NCI-H345 (cell line): Measurements from ENCODE around the gene PDE8A.

Experiments used
- DNase-seq: peaks from one replicate; lab custom pipeline; 2025; lab: John Stamatoyannopoulos, UW

Gene PDE8A

DNA sequence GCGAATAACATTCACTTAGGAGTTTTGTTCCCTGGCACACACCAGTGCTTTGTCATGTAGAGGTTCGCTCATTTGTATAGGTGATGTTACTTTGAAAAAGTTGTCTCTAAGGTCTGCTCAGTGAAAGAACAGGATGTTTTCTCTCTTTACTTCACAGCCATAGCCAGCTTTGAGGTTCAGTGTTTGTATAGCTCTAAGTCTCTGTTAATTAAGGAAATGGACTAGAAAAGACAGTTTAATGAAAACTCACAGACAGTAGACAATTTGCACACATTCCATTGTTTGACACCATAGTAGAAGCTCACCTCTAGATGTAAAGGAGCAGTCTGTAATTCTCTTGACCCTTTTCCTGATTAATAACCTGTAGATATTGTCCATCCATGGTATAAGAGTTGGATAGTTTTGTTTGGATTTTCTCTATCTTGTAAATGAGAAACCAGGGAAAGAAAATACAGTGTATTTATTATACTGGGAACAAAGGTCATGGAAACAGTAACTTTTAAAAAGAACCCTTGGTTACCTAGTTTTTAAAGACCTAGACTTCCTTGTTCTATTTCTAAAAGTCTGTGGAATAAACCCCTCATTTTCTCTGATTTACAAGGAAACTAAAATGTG is 50.4 kb downstream of the PDE8A start:
- no peak for DNase-seq

DNA sequence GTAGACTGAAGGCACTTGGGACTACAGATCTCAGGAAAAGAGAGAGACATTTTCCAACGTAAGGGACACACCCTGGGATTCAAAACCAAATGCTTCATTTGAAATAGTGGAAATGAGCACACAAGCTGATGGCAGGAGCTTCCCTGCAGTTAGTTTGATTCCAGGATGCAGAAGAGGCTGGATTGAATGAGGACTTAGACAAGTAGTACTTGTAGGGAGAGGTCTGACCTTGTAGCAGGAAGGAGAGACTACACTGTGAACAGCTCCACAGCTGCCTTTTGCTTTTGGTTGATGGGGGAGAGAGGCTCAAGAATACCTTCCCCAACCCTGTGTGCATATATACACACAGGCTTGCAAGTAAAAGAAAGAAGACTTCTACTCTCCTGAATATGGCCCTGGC is 51.5 kb downstream of the PDE8A start:
- no peak for DNase-seq

DNA sequence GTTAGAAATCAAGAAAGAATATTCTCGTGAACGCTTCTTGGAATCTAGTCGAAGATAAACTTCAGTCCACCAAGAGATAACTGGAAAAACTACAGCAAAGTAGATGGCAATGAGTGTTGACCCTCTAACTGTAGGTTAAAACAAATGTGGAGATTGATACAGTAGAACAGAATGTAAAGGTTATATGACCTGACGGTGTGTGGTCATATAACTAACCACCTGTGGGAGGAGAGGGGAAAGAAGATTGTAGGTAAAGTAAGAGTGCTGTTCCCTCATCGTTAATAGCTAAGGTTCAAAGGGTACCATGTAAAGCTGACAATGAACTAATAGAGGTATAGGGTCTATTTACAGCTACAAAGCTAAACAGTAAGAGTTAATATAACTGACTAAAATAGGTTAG is 52.6 kb downstream of the PDE8A start:
- no peak for DNase-seq

DNA sequence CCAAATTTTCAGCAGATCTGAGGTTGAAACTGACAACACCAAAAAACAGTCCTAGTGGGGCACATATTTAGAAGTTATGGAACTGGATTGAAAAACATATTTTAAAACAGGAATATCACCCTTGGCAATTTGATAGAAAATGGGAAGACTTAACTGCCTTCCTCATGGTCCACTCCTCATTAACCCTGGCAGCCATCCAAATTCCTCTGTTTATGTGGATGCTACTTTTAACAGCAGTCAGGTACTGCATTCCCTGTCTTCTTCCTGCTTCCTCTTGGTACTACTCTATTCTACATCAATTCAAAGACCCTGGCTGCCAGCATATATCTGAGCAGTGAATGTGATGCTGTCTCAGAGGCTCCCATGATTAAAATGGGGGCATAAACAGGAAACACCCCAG is 54.3 kb downstream of the PDE8A start:
- DNase-seq = no peak

DNA sequence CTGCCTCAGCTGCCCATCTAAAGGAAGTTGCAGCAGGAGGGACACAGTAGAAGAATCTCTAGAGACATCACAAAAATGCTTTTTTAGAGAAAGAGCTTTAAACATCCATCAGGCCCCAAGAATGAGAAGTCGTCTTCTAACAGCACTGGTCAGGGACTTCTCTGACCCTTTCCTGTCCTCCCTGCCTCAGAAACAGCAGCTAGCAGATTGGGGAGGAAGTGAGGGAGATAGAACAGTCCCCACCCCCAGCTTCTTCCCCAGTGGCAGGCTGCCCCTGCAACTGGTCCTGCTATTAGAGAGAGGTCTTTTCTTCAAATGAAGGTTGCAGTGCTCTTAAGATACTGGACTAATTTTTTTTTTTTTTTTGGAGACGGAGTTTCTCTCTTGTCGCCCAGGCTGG is 55.1 kb downstream of the PDE8A start:
- DNase-seq = no peak

DNA sequence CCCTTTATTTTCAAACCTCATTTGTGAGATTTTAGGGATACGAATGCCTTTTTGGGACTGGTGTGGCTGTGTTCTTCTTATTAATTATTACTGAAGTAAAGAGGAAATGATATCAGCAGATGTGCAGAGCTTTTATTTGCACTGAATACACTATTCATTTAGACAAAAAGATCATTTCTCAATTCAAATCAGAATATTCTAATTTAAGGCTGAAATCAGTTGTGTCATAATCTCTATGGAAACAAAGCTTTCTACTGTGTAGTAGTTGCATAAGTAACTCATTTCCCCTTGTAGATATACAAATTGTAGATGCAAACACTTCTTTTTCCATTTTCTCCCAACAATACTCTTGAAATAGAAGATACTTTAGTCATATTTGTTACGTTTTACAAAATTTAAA is 56.0 kb downstream of the PDE8A start:
- no peak for DNase-seq

DNA sequence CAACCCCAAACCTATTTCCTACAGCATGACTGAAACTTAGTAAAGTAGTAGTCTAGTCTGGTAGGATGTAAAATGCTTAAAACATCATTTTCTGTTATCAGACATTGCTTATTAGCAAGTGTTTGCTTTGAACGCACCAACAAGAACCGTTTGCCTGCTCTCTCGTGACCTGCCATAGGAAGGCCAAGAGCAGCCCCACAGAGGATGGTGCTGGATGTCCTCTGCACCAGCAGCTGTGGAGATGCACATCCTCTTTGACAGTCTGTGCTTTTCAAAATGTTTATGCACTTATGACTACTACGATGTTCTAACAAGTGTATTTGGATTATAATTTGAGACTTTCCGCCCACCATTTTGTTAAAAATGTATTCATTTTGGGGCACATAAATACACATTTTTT is 59.6 kb downstream of the PDE8A start:
- DNase-seq = no peak

DNA sequence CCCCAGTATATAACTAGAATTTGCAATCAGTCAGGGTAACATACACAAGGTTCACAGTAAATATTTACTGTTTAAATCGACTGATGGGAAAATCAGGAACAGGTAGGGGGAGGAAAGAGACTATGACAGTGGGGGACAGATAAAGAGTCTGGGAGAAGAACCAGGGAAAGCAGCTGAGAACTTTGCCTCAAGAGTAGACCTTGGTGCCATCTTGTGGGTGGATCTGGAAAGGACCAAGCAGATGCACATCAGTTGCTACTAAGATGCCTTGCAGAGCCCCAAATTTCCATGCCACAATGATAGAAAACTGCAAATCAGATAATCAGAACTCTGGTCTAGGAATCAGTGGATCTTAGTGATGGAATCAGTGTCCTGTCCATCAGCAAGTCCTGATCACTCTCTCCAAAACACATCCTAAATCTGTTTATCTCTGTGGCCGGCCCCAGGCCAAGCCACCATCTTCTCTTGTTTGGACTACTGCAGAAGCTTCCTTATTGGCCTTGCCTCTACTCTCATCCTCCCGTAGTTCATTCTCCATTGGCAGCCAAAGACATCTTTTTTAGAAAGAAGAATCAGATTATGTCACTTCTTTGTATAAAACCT is 62.7 kb downstream of the PDE8A start:
- peak; percentile 29 for DNase-seq

DNA sequence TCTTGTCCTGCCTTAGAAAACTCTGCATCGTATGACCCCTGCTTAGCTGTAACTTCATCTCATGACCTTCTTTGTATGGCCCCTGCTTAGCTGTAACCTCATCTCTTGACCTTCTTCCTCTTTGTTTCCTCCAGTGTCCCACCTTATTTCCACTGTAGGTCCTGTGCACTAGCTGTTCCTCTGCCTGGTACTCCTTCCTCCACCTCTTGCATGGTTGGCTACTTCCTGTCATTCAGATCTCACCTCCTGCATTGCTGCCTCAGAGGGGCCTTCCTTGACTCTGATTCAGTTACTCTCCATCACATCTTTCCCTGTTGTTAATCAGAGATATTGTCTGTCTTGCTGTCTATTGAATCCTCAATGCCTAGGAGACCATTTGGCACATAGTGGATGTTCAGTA is 63.2 kb downstream of the PDE8A start:
- DNase-seq = no peak

DNA sequence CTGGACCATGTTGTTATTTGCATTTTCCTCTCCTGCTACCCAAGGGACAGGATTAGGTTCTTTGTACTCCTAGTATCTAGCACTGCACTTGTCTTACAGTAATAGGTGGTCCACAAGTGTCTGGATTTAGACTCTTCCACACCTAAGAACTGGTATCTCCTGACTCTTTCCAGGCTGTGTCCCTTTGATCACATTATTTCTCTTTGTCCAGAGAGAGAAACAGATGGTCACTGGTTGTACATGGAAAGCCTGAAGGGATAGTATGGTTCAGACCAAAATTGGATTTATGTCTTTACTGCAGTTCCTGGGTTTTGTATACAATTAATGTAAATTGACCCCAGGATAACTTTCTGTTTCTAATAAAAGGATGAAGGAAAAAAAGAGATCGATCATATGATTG is 64.0 kb downstream of the PDE8A start:
- DNase-seq = no peak

DNA sequence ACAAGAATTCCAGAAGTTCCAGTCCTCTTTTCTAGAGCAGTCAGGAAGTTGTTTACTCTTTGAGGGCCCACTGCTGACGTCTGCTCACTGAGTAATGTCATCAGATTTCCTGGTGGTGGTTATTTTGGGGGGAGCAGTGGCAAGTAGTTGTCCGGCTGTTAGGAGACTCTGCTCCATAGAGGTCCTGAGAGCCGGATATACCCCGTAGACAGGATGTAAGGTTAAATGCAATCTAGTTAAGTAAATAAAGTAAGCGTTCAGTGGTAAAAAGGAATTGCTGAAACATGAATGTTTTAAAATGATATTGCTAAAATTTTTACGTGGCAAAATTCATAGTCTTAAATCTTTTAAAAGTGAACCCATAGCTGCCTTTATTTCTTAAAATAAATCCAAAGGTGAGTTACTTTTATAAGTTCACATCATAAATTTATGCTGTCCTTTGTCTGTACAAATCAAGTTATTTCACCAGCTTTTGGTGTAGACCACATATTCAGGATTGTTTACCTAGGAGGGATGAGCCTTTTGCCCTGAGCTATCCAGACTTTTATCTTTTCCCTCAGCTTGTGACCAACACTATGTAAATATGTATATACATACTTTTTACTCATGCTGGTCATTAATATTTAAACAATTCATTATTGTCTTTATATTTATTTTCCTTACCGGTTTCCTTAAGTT is 65.8 kb downstream of the PDE8A start:
- no peak for DNase-seq

DNA sequence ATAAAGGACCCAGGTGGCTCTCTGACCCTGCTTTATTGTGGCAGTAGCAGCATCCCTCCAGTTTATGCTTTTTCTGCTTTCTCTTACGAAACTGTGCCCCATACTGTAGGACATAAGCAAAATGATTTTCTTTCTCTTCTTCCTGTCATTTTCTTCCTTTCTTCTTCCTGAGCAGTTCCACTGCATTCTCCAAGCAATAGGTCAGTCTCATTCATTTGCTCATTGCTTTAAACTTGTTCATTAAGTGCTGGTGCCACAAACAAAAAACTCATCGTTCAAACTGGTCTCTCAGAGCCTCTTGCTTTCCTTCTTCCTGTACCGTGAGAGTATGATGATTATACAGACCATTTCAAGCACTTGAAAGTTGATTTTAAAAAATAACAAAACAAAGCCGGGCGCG is 66.8 kb downstream of the PDE8A start:
- no peak for DNase-seq

DNA sequence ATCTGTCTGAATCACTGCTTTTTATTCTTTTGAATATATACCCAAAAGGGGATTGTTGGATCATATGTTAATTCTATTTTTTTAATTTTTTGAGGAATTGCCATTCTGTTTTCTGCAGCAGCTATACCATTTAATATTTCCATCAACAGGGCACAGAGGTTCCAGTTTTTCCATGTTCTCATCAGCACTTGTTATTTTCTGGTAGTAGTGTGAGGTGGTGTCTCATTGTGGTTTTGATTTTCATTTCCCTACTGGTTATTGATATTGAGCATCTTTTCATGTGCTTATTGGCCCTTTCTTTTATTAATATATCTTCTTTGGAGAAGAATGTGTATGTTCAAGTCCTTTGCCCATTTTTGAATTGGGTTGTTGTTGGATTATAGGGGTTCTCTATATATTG is 68.1 kb downstream of the PDE8A start:
- DNase-seq = no peak

DNA sequence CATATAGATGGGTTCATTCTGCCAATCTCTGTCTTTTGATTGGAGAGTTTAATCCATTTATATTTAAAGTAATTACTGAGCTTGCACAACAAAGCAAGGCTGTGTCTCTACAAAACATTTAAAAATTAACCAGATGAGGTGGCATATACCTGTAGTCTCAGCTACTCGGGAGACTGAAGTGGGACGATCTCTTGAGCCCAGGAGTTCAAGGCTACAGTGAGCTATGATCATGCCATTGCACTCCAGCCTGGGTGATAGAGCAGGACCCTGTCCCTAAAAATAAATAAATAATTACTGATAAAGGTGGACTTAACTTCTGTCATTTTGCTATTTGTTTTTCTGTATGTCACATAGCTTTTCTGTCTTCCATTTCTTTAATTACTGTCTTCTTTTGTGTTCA is 78.1 kb downstream of the PDE8A start:
- DNase-seq = no peak

DNA sequence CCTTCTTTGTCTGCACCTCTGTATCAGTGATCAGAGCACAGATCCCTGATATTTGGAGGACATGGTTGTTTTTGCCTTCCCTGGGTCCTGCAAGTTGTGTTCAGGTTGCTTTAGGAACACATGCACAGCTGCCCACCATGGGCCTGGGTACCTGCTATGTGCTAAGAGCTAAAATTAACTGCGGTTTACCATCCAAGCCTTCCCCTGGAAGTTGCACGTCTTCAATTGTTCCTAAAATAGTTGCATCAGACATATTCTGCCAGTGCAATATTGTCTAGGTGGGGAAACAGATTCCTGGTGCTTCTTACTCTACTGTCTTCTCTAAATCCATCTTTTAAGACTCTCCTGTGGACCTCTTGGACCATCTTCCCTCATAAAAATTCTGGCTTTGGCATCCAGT is 80.9 kb downstream of the PDE8A start:
- no peak for DNase-seq

DNA sequence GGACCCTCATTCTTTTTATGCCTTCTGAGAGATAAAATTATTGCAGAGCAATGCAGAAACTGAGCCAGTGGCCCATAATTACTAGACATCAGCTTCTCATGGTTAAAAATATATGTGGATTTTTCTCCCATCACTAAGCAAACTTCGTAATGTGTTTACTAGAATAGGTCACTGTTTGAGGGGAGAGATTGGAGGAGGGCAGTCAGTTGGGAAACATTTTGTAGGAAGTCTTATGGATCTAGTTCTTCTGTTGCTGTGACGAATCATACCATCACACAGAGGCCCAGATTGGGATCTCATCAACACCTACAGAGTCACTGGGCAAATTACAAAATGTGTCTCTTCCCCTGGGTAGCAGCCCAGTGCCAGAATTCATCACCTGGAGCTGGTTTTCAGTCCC is 81.4 kb downstream of the PDE8A start:
- no peak for DNase-seq

DNA sequence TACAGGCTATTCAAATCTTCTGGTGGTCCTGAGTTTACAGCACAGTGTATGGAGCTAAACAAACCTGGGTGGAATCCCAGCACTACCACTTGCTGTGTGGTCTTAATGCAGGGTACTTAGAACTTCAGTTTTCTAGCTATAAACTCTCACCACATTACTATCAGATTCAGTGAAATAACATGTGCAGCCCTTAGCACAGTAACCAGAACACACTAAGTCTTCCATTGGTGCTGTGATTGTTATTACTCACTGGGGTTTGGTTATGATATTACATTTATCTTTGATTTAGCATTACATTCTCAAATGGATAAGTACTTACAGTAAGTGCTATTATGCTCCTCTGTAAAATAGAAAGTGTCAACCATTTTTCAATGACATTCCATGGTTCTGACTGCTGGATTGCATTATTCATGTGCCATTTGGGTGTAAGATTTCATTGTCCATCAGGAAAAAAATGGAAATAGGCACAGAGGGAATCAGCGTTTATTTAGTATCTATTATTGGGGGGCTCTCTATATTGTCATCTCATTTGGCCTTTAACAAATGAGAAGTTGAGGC is 81.9 kb downstream of the PDE8A start:
- DNase-seq = no peak

DNA sequence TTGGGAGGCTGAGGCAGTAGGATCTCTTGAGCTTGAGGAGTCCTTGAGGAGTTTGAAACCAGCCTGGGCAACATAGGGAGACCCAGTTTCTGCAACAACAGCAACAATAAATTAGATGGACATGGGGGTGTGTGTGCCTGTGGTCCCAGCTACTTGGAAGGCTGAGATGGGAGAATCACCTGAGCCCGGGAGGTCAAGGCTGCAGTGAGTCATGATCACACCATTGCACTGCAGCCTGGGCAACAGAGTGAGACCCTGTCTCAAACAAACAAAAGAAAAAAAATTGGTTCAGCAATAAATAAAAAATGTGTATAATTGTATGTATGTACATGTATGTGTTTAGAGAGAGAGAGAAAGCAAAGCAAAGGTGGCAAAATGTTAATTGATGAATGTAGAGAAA is 83.1 kb downstream of the PDE8A start:
- DNase-seq = no peak

DNA sequence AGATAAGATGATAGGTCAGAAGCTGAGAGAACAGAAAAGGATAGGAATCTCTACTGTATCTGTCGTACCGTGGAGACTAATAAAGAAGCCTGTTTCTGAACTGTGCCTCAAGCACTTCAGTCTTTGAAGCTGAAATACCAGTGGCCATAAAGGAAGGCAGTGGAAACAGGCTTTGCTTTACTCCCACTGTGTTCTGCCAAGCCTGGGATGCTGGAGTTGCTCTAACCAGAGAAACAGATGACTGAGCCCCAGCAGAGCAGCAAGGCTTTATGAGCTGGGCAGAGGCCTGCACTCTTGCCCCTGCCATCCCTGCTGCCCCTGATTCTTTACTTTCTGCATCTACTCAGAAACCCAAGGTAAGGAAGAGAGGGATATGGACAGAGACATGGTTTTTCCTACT is 89.4 kb downstream of the PDE8A start:
- no peak for DNase-seq

DNA sequence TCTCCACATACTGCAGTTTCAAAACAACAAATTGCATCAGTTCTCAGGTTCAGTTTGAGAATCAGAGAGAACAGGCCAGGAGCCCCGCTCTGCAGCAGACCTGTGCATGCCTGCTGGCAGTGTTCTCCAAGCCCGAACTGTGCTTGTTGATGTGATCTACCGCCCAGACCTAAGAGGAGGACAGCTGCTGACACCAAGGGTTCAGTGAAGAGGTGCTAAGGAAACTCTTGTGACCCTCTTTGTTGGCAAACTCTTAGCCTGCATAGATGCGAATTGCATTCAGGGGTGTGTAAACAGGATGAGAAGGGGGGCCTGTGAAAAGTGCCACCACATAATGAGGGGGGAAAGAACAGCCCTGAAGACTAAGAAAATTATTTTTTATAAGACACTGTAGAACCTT is 89.8 kb downstream of the PDE8A start:
- DNase-seq = no peak

DNA sequence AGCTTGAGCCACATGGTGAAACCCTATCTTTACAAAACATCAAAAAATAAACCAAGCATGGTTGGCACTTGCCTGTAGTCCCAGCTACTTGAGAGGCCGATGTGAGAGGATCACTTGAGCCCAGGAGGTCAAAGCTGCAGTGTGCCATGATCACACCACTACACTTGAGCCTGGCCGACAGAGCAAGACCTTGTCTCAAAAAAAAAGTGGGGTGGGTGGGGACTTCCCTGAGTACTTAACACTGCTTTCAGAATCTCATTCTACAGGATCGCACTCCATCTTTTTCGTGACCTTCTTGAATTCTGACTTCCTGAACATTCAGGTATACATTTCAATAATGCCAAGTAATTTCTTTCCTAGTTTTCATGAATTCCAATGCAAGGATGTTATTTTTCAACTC is 91.3 kb downstream of the PDE8A start:
- no peak for DNase-seq

DNA sequence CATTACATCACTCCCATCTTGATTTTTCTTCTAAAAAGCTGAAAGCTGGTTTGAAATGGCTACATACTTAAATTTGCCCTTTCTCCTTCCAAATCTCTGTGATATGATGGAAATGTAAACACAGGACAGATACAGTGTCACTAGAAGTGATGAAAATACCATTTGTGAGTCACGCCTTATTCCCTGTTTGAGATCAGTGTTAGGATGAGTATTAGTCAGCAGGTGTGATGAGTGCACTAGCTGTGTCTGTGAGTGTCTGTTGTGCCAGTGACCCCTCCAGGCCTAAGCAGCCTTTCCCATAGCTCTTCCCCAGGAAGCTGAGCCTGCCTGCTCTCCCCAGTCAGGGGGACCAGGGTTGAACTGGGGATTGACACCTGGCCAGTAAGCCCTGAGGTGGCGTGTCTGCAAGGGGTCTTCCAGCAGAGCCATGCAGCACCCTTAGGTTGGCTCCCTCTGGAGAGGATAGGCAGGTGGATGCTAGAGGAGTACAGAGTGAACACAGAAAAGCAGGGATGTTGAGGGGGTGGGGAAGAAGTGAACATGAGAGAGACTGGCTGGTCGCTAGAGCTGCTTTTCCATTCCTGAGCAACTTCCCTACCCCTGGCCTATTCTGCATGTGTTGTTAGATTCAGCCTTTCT is 92.0 kb downstream of the PDE8A start:
- no peak for DNase-seq

DNA sequence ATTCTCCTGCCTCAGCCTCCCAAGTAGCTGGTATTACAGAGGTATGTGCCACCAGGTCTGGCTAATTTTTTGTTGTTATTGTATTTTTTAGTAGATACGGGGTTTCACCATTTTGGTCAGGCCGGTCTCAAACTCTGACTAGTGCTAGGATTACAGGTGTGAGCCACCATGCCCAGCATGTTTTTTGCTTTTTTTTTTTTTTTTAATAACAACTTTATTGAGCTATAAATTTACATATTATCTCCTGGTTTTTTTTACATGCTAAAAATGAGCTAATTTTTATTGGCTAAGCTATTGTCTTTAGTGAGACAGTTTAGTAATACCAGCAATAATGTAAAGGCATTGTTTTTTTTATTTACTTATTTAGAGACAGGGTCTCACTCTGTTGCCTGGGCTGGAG is 105.2 kb downstream of the PDE8A start:
- no peak for DNase-seq
